Measurements from ENCODE around the gene PRKAG1. TPM values are rescaled to one million over a fixed set of nuclear protein-coding genes. Genes with fewer than 3 reads are reported as not detected.

The PRKAG1 gene
- total and polyA plus RNA-seq, 10 of the 15 experiments (the other 5 are each of a cell fraction or from before 2014, with no cell fraction given), result 44.5 to 91.6 (median 60.9) TPM

- Histone ChIP-seq H3K36me3 (ENCODE audit: control insufficient read depth in 2 of 2, insufficient read depth in 2 of 2, low read length in 1 of 2) (peaks cover 34 to 69% of the 10 kb centered on the region in 2 experiments), H3K79me2 (ENCODE audit: control insufficient read depth, insufficient read depth, low read length) (no peaks in the 10 kb centered on the region), H3K9me3 (replicated peaks; ENCODE audit: control insufficient read depth, insufficient read depth, low read length) (no peaks in the 10 kb centered on the region), H3K27me3 (replicated peaks in 1 of 2; ENCODE audit: control insufficient read depth in 2 of 2, insufficient read depth in 2 of 2, low read length in 1 of 2) (no peaks in the 10 kb centered on the region), H2AFZ (ENCODE audit: control insufficient read depth, low read depth, low read length) (no peak overlapping the region), H3K4me2 (ENCODE audit: control insufficient read depth, insufficient read depth) (no peak overlapping the region), H3K9ac (ENCODE audit: control insufficient read depth, insufficient read depth, low read length) (no peak overlapping the region), H3K27ac (ENCODE audit: control insufficient read depth, insufficient read depth) (no peak overlapping the region), H3K4me1 (ENCODE audit: control insufficient read depth, insufficient read depth, low read length) (no peaks in the 10 kb centered on the region), H3K4me3 (no peak overlapping the region), H4K20me1 (ENCODE audit: control insufficient read depth, insufficient read depth) (no peaks in the 10 kb centered on the region)
- ChIA-PET POLR2A (no interaction called here), RAD21 (ENCODE audit: unreplicated experiment) (interaction anchor here (1.0 to 2.7 kb wide), 2 partner anchors 24 to 46 kb away, joined by 3 to 14 read pairs; no protein-coding TSS in a partner anchor), CTCF (interaction anchor here (0.6 to 4.4 kb wide), 28 partner anchors 10 to 282 kb away, joined by 3 to 44 read pairs (median 4); partner anchors contain the start of genes DDN, FKBP11, PRKAG1 and RHEBL1), SMC1A (ENCODE audit: uncharacterized antibody, unreplicated experiment) (interaction anchor here (1.1 to 2.2 kb wide), 4 partner anchors 29 to 190 kb away, joined by 3 to 19 read pairs (median 4); no protein-coding TSS in a partner anchor)
- ATAC-seq, result no peak
- in situ Hi-C loops (cut with MboI) (no loop called here), intact Hi-C loops (cut with micrococcal nuclease; ENCODE audit: unreplicated experiment) (no loop called here)
- DNase-seq (ENCODE audit: low read depth, low spot score), result no peak
- TF ChIP-seq ZBTB4 (CRISPR knock-in tag; IDR thresholded peaks at IDR 0.05) (no peak), TCF3 (IDR thresholded peaks at IDR 0.05; ENCODE audit: borderline replicate concordance, insufficient read depth, low read depth, low read length) (no peak), HCFC1 (IDR thresholded peaks at IDR 0.05; ENCODE audit: low read length) (no peak), E4F1 (IDR thresholded peaks at IDR 0.05; ENCODE audit: borderline replicate concordance, partially characterized antibody) (no peak), GATAD2B (conservative IDR thresholded peaks at IDR 0.05; ENCODE audit: low read depth) (no peak), CBFB (IDR thresholded peaks at IDR 0.05; ENCODE audit: low read depth) (no peak), CHD2 (IDR thresholded peaks at IDR 0.05; ENCODE audit: borderline replicate concordance, low read depth, low read length) (no peak), SMARCA5 (IDR thresholded peaks at IDR 0.05) (no peak), ZBTB33 (IDR thresholded peaks at IDR 0.05) (no peak), ELK1 (IDR thresholded peaks at IDR 0.05; ENCODE audit: low read depth, low read length) (no peak), RBBP5 (conservative IDR thresholded peaks at IDR 0.05) (no peak), ETV6 (conservative IDR thresholded peaks at IDR 0.05 in 1 of 2, IDR thresholded peaks at IDR 0.05 in 1 of 2; ENCODE audit: borderline replicate concordance in 1 of 2, low read depth in 1 of 2) (no peak)
- FAIRE-seq, result no peak
- BruUV-seq (replicated peaks), result no TSS peak
- 98% methylated on average over 4 of the region's 4 CpGs for WGBS (ENCODE audit: insufficient coverage, insufficient replicate concordance, low lambda C conversion rate, missing lambda C conversion rate)
Measured at GRCh38 chr12:49043241-49043640, 24.7 kb upstream of the PRKAG1 start.

Data from GM12878 (cell line).